Calu3 (cell line): ENCODE data around the gene DUSP22. TPM values are rescaled to one million over a fixed set of nuclear protein-coding genes. Genes with fewer than 3 reads are reported as not detected.

Source experiments
- BruUV-seq: library from RNA; stranded (reverse); fragments of 400-500 nt; replicated peaks from 2 replicates; lab custom pipeline; 2021; lab: Mats Ljungman, UMichigan
- CTCF ChIA-PET: fragments of 300-600 bp; sonication (Branson Sonifier 250); formaldehyde crosslinking; loops from one replicate; lab custom pipeline; 2022; ENCODE audit warnings: antibody characterized with exemption; lab: Charles Lee
- DNase-seq: peaks from one replicate; pipeline ENCODE4 v3.0.0; 2022
- H3K27ac Mint-ChIP-seq: one replicate; pipeline ENCODE4 v1.8.0; 2022; ENCODE audit warnings: mixed read lengths; ENCODE audit not compliant: unreplicated experiment
- H3K27me3 Mint-ChIP-seq: one replicate; pipeline ENCODE4 v1.8.0; 2022; ENCODE audit warnings: mixed read lengths; ENCODE audit not compliant: unreplicated experiment
- H3K36me3 Mint-ChIP-seq: one replicate; pipeline ENCODE4 v1.8.0; 2022; ENCODE audit warnings: mild to moderate bottlenecking, moderate library complexity, mixed read lengths; ENCODE audit not compliant: insufficient read depth, unreplicated experiment
- H3K4me1 Mint-ChIP-seq: one replicate; pipeline ENCODE4 v1.8.0; 2022; ENCODE audit warnings: mild to moderate bottlenecking, low read depth, mixed read lengths; ENCODE audit not compliant: unreplicated experiment
- H3K4me3 Mint-ChIP-seq: one replicate; pipeline ENCODE4 v1.8.0; 2022; ENCODE audit warnings: mild to moderate bottlenecking, low read depth, moderate library complexity, mixed read lengths; ENCODE audit not compliant: unreplicated experiment
- H3K9me3 Mint-ChIP-seq: one replicate; pipeline ENCODE4 v1.8.0; 2022; ENCODE audit warnings: low read depth, mixed read lengths; ENCODE audit not compliant: unreplicated experiment
- CTCF ChIP-seq: fragments of 200-600 bp; IDR thresholded peaks from one replicate; pipeline ENCODE4 v1.8.0; 2022; ENCODE audit warnings: antibody characterized with exemption; ENCODE audit not compliant: unreplicated experiment
- intact Hi-C: fragments of 100-400 bp; cut with micrococcal nuclease; formaldehyde crosslinking; loops from one replicate; pipeline ENCODE4 v1.10.0; 2022; ENCODE audit not compliant: unreplicated experiment
- total RNA-seq: library from RNA; stranded (reverse); gene quantifications from 2 replicates; pipeline ENCODE4 v1.2.3, GENCODE V29; 2022

The DUSP22 gene
- total RNA-seq, 1 experiment from 2014 or later, result 14.7 TPM

GRCh38 chr6:392441-393390 lies 100.4 kb downstream of the DUSP22 start:
- Mint-ChIP-seq H3K27me3 (peaks cover 43% of the 10 kb centered on the region), H3K4me1 (peaks cover 17% of the 10 kb centered on the region), H3K4me3 (peak overlapping the region; percentile 54), H3K36me3 (peaks cover 7% of the 10 kb centered on the region), H3K27ac (no peak overlapping the region), H3K9me3 (no peaks in the 10 kb centered on the region)
- no peak for TF ChIP-seq CTCF
- no peak for DNase-seq
- no TSS peak for BruUV-seq
- CTCF ChIA-PET, result no interaction called here
- intact Hi-C loops, result no loop called here

- peaks cover 7% of the 10 kb centered on the region for H3K36me3 Mint-ChIP-seq
- intact Hi-C loops, result no loop called here
- peaks cover 17% of the 10 kb centered on the region for H3K4me1 Mint-ChIP-seq
- no peaks in the 10 kb centered on the region for H3K9me3 Mint-ChIP-seq
- TF ChIP-seq CTCF, result no peak
- CTCF ChIA-PET, result no interaction called here
- no peak for DNase-seq
- peaks cover 52% of the 10 kb centered on the region for H3K27me3 Mint-ChIP-seq
- BruUV-seq, result no TSS peak
- H3K4me3 Mint-ChIP-seq, result peak overlapping the region; percentile 54
- no peak overlapping the region for H3K27ac Mint-ChIP-seq
Observed at GRCh38 chr6:393391-394221, 101.3 kb downstream of the DUSP22 start.

GRCh38 chr6:394641-395289 lies 102.5 kb downstream of the DUSP22 start:
- CTCF ChIA-PET, result no interaction called here
- Mint-ChIP-seq H3K4me3 (no peak overlapping the region), H3K9me3 (no peaks in the 10 kb centered on the region), H3K27me3 (peaks cover 53% of the 10 kb centered on the region), H3K27ac (no peak overlapping the region), H3K36me3 (peaks cover 7% of the 10 kb centered on the region), H3K4me1 (peaks cover 11% of the 10 kb centered on the region)
- no TSS peak for BruUV-seq
- no peak for DNase-seq
- intact Hi-C loops, result no loop called here
- TF ChIP-seq CTCF, result no peak

GRCh38 chr6:395432-396125 lies 103.3 kb downstream of the DUSP22 start:
- no TSS peak for BruUV-seq

More at GRCh38 chr6:395432-396125, 103.3 kb downstream of the DUSP22 start:
- no peaks in the 10 kb centered on the region for H3K9me3 Mint-ChIP-seq
- CTCF ChIA-PET, result no interaction called here
- no peak for DNase-seq
- H3K4me1 Mint-ChIP-seq, result peaks cover 9% of the 10 kb centered on the region
- peaks cover 7% of the 10 kb centered on the region for H3K36me3 Mint-ChIP-seq
- no peak for TF ChIP-seq CTCF
- peaks cover 53% of the 10 kb centered on the region for H3K27me3 Mint-ChIP-seq
- intact Hi-C loops, result no loop called here
- H3K4me3 Mint-ChIP-seq, result no peak overlapping the region
- no peak overlapping the region for H3K27ac Mint-ChIP-seq
